Measurements from ENCODE around the gene LTB4R2. TPM values are rescaled to one million over a fixed set of nuclear protein-coding genes. Genes with fewer than 3 reads are reported as not detected.

Gene LTB4R2, protein sequence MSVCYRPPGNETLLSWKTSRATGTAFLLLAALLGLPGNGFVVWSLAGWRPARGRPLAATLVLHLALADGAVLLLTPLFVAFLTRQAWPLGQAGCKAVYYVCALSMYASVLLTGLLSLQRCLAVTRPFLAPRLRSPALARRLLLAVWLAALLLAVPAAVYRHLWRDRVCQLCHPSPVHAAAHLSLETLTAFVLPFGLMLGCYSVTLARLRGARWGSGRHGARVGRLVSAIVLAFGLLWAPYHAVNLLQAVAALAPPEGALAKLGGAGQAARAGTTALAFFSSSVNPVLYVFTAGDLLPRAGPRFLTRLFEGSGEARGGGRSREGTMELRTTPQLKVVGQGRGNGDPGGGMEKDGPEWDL
- total RNA-seq = 1.3 and 3.1 TPM in 2 replicates

DNA sequence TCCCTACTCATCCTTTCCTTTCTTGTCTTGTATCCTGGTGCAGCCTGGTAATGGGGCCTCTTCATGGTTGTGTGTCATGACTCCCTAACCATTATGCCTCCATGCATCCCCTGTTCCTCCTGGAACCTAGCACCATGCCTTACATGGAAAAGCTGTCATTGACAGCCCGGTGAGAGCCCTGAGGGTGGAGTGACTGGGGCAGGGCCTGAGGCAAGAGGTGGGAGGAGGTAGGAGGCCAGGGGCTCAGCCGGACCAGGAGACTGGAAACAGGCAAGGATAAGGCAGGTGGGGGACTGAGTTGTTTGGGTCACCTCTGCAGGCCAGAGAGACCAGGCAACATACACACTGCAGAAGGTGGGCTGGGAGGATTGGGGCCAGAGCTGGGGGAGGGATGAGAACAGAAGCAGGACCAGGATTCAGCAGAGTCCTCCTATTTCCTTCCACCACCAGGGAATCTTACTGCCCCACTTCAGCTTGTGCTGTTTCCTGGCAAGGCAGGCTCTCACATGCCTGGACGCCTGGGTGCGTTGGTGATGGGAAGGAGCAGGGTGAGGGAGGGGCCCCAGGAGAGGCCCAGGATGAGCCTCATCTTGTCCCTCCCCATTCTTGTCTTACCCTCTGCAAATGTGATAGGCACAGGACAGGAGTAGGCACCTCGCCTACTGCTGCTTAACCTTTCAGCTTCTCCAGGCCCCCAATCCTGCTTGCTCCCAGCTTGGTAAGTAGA, at the start of gene LTB4R2:
Gene LTB4R2 (plus strand): TSS at position 603 of the 727 bp plus-strand sequence. CDS start 525 bp downstream, outside the sequence.

DNA sequence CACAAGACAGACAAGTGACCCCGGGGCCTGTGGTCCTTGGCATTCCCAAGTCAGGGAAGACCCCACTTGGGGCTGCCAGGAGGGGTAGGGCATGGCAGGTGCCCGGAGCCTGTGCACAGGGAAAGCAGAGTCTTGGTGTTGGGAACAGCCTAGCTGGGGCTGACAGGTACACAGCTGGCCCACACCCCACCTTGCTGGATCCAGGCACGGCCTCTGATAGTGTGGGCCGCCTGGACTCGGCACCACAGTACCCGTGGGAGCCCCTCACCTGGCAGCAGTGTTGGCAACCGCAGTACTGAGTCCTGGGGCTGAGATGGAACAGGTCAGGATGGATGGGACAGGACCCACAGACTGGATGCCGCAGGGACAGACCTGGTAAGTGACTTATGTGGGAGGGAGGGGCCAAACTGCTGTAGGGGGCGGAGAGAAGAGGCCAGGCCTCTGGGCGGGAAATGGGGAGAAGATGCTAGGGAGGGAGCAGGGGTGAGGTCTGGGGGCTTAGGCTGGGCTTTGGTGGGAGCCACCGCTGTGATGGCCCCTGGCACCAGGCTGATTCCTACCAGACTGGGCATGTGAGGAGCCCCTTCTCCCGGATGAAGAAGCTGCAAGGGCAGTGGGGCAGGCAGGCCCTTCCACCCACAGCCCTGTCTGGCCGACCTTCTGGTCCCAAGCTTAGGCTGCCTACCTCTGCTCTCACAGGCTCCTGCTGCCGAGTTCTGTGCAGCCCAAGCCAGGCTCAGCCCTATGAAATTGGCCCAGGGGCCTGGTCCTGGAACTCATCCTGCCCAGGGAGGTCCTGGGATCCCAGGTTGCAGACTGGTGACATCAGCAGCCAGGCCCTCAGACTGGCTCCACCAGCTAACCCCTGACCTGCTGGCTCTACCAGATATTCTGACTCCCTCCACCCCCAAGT, 46.9 kb upstream of the LTB4R2 start, which contains the start of gene TGM1:
Gene TGM1 (minus strand): TSS at position 357 of the 913 bp plus-strand sequence. CDS start 825 bp downstream, outside the sequence.

DNA sequence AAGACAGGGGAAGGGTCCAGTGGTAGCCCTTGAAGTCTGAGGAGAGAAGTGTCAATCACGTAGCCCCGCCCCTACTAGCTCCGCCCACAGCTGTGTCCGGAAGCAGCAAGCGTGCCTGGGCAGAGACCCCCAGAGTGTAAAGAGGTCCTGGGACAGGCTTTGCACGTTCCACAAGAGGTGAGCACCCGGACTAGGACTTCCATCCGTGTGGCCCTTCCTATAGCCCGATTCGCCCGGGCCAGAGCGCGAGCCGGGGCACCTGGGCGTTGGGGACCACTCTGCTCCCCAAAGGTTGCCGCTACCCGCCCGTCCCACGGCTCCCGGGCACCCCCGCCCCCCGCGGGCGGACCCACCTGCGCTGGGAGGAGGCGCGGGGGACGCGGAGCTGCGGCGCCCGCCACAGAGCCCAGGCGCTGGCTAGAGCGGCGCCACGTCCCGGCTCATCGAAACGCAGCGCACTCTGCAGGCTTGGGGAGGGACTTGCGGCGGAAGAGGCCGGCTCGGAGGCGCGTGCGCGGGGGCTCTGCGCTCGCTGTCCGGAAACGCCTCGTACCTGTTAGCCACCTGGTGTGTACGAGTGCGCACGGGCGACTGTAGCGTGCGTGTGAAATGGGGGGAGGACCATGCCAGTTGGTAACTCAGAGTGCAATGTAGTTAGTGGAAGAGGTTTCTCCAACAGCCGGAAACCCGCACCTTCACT, 38.7 kb upstream of the LTB4R2 start, which contains the start of gene RABGGTA:
Gene RABGGTA (minus strand): TSS at position 464 of the 700 bp plus-strand sequence. CDS start 482 bp downstream, outside the sequence.

DNA sequence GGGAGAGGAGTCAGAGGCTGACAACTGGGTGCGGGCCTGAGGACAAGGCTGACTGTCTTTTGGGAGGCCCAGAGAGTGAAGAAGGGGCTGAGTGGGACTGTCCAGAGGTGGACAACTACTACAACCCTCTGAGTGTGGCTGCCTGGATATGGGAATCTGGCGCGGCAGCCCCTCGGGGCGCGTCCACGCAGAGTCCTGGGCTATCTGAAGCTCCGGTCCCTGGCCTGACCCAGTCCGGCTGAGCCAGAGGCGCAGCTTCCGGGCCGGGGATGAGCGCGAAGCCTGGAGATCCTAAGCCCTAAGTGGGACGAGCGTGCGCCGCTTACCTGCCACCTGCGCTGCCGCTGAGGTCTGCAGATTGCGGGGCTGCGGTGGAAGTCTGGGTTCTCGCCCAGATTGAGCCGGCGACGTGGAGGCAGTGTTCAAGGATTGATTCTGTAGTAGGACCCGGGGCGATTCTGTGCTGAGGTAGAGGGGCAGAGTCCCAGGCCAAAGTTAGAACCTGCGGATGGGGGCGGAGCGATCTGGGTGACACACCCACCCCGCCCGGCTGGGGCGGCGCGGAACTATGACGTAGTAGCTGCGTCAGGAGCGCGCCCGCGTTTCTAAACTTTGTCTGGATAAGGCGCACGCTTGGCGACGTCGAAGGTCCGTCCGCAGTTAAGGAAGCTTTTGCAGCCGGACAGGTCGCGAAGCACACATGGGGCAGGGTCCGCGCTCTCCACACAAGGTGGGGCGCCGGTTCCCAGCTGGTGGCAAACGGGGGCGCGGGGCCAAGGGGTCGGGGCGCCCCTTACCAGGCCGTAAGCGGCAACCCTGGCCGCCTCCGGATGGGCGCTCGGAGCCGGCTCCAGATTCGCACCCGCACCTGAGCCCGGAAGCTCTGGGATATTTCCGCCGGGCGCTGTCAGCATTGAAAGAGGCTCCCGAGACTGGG, 10.4 kb upstream of the LTB4R2 start, which contains the start of the genes DHRS1 and NOP9:
Gene DHRS1 (minus strand): TSS at position 526 of the 937 bp plus-strand sequence. CDS start 674 bp downstream, outside the sequence.
Gene NOP9 (plus strand): TSS at position 596 of the 937 bp plus-strand sequence. CDS start 105 bp downstream, at position 701.

DNA sequence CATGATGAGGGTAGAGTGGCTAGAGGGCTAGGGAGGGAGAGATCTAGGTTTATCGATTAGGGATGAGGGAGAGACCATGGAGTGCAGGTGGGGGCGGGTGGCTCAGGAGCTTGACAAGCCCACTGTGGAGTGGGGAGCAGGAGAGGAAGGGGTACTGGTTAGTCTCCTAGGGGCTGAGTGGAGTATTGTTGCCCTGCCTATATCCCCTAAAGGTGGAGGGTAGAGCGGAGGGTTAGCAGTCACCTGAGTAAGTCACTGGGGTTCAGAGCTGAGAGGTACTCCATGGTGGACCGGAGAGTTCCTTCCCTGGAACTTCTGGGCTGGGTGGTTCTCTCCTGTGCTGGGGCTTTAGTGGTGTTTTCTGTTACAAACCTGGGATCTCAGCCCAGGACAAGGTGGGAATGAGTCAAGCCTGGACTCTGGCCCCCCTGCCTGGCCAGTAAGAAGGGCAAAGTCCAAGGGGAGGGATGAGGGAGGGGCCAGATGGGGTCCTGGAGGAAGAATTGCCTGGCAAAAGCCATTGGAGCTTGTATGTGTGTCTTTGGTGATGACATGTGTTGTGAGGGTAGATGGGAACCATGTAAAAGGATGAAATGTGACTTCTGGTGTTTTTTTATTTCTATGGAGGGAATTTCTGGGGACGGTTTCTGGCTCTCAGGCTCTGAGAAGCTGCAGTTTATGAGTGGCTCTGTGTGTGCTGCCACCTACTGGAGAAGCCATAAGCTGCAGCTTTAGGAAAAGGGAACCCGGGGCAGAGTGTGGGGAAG, 2.2 kb upstream of the LTB4R2 start, which contains the start of gene CIDEB:
Gene CIDEB (minus strand): TSS at position 403 of the 767 bp plus-strand sequence. CDS start 119 bp downstream, at position 284.

DNA sequence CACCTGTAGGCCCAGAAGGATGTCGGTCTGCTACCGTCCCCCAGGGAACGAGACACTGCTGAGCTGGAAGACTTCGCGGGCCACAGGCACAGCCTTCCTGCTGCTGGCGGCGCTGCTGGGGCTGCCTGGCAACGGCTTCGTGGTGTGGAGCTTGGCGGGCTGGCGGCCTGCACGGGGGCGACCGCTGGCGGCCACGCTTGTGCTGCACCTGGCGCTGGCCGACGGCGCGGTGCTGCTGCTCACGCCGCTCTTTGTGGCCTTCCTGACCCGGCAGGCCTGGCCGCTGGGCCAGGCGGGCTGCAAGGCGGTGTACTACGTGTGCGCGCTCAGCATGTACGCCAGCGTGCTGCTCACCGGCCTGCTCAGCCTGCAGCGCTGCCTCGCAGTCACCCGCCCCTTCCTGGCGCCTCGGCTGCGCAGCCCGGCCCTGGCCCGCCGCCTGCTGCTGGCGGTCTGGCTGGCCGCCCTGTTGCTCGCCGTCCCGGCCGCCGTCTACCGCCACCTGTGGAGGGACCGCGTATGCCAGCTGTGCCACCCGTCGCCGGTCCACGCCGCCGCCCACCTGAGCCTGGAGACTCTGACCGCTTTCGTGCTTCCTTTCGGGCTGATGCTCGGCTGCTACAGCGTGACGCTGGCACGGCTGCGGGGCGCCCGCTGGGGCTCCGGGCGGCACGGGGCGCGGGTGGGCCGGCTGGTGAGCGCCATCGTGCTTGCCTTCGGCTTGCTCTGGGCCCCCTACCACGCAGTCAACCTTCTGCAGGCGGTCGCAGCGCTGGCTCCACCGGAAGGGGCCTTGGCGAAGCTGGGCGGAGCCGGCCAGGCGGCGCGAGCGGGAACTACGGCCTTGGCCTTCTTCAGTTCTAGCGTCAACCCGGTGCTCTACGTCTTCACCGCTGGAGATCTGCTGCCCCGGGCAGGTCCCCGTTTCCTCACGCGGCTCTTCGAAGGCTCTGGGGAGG, 985 bp downstream of the LTB4R2 start, which contains the start of gene LTB4R:
Gene LTB4R (plus strand): TSS at position 857 of the 959 bp plus-strand sequence. CDS start 4,150 bp downstream, outside the sequence.

DNA sequence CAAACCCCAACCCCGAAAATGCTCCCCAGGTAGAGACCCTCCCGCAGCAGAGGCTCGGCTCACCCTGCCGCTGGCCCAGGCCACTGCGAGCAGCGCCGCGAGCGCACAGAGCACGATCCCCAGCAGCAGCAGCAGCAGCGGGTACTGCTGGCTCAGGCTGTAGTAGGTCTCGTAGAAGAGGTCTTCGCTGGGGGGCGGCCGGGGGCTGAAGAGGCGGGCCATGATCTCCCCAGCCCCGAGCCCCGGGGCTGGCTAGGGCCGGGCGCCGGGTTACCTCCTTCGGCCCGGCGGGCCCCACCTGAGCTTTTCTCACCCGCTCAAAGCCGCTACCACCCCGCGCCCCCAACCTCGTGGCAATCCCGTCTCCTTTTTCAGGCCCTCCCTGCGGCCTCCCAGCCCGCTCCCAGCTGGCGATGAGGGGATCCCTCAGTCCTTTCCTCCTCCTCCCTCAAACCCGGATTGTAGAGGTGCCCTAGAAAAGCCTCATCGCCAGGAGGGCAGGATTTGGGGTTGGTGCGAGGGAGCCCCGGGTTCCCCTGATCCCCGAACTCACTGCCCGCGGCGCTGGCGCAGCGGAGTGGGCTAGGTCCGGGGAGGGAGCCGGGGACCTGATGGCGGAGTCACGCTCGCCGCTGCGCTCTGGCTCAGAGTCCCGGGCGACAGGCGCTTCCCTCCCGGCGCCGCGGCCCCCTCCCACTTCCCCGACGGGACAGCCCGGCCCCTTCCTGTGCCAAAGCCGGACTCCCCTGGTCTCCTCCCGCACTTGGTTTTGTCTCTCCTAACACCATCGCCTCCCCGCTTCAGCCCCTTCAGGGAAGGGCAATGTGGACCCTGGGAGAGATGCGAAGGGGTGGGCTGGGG, 24.7 kb downstream of the LTB4R2 start, which contains the start of gene ADCY4:
Gene ADCY4 (minus strand): TSS at position 641 of the 861 bp plus-strand sequence. CDS start 419 bp downstream, at position 222.

DNA sequence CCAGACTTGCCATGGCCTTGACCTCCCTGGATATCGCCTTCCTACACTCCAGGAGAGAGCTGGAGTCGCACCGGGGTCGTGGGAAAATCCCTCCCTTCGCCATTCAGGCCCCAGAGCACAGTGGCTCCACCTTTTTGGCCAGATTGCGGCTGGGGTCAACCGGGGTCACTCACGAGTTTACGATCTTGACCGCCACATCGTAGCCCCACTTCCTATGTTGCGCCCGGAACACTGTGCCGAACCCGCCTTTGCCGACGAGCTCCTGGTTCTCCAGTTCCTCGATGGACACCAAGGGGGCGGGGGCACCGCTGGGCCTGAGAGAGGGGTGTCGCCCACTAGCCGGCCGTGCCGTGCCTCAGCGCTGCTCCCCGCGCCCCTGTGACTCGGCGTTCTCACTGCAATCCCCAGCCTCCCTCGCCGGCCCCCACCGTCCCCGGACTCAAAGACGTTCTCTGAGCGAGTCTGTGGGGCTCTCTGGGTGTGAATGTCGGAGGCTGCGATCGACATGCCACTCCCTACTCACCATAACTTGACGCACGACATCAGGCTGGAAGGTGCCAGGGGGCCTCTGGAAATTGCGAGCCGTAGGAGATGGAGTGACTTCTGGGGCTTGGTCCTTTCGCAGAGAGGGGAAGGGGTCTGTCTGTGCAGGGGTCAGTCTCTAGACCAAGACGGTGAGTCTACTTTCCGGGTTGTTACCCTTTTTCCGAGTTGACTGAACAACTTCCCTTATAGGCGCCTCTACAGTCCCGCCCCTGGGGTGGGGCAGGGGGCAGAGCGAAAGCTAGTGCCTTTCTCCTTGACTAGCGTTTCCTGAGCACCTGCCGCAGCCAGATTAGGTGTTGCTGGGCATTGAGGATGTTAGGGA, 29.6 kb downstream of the LTB4R2 start, which contains the start of gene RIPK3:
Gene RIPK3 (minus strand): TSS at position 708 of the 868 bp plus-strand sequence. CDS start 165 bp downstream, at position 543.

Other genes starting within 250 kb of the LTB4R2 start
- gene CPNE6, start 238.6 kb upstream of the LTB4R2 start, total RNA-seq = not detected in 2 replicates
- 13.4 and 17.2 TPM in 2 replicates for gene PCK2, start 215.8 kb upstream of the LTB4R2 start, total RNA-seq
- 50.6 and 56.1 TPM in 2 replicates for gene DCAF11, start 195.4 kb upstream of the LTB4R2 start, total RNA-seq
- 0.56 and 0.77 TPM in 2 replicates for gene NRL, start 195.2 kb upstream of the LTB4R2 start, total RNA-seq
- gene FITM1, start 179.5 kb upstream of the LTB4R2 start, total RNA-seq = not detected in 2 replicates
- gene PSME1, start 173.9 kb upstream of the LTB4R2 start, total RNA-seq = 69.4 and 88.5 TPM in 2 replicates
- gene EMC9, start 168.5 kb upstream of the LTB4R2 start, total RNA-seq = 20.6 and 31.1 TPM in 2 replicates
- gene PSME2, start 163.5 kb upstream of the LTB4R2 start, total RNA-seq = 81.5 and 136 TPM in 2 replicates
- 22.6 and 28.8 TPM in 2 replicates for gene RNF31, start 162.6 kb upstream of the LTB4R2 start, total RNA-seq
- 55.5 and 58.9 TPM in 2 replicates for gene IRF9, start 148.9 kb upstream of the LTB4R2 start, total RNA-seq
- gene REC8, start 138.1 kb upstream of the LTB4R2 start, total RNA-seq = 0.56 and 0.77 TPM in 2 replicates
- 26.5 and 79.8 TPM in 2 replicates for gene IPO4, start 121.3 kb upstream of the LTB4R2 start, total RNA-seq
- gene TM9SF1, start 114.7 kb upstream of the LTB4R2 start, total RNA-seq = 78.4 and 80.1 TPM in 2 replicates
- gene TSSK4, start 104.4 kb upstream of the LTB4R2 start, total RNA-seq = under 0.01 TPM in 1 of 2 replicates, not detected in the other
- 23.4 and 25.1 TPM in 2 replicates for gene CHMP4A, start 96.7 kb upstream of the LTB4R2 start, total RNA-seq
- gene MDP1, start 94.1 kb upstream of the LTB4R2 start, total RNA-seq = 15.9 and 18.0 TPM in 2 replicates
- gene NEDD8, start 77.8 kb upstream of the LTB4R2 start, total RNA-seq = 142 and 224 TPM in 2 replicates
- 63.6 and 103 TPM in 2 replicates for gene GMPR2, start 77.2 kb upstream of the LTB4R2 start, total RNA-seq
- 48.3 and 58.3 TPM in 2 replicates for gene TINF2, start 67.5 kb upstream of the LTB4R2 start, total RNA-seq
- 0.19 and 0.85 TPM in 2 replicates for gene TGM1, start 47.0 kb upstream of the LTB4R2 start, total RNA-seq
- gene RABGGTA, start 38.5 kb upstream of the LTB4R2 start, total RNA-seq = 24.0 and 28.0 TPM in 2 replicates
- 9.0 and 9.9 TPM in 2 replicates for gene DHRS1, start 10.4 kb upstream of the LTB4R2 start, total RNA-seq
- 19.7 and 34.7 TPM in 2 replicates for gene NOP9, start 10.3 kb upstream of the LTB4R2 start, total RNA-seq
- gene CIDEB, start 2.2 kb upstream of the LTB4R2 start, total RNA-seq = 1.5 and 1.7 TPM in 2 replicates
- gene LTB4R, start 1.4 kb downstream of the LTB4R2 start, total RNA-seq = 1.5 and 1.7 TPM in 2 replicates
- 5.6 and 15.5 TPM in 2 replicates for gene ADCY4, start 24.9 kb downstream of the LTB4R2 start, total RNA-seq
- 0.19 and 0.56 TPM in 2 replicates for gene RIPK3, start 29.9 kb downstream of the LTB4R2 start, total RNA-seq
- 30.3 and 71.0 TPM in 2 replicates for gene NFATC4, start 58.0 kb downstream of the LTB4R2 start, total RNA-seq
- 3.5 and 6.8 TPM in 2 replicates for gene NYNRIN, start 88.9 kb downstream of the LTB4R2 start, total RNA-seq
- 1.5 and 5.9 TPM in 2 replicates for gene CBLN3, start 119.5 kb downstream of the LTB4R2 start, total RNA-seq
- gene KHNYN, start 119.8 kb downstream of the LTB4R2 start, total RNA-seq = 45.6 and 53.8 TPM in 2 replicates
- gene SDR39U1, start 132.6 kb downstream of the LTB4R2 start, total RNA-seq = 8.2 and 10.4 TPM in 2 replicates
- gene CMA1, start 198.1 kb downstream of the LTB4R2 start, total RNA-seq = not detected in 2 replicates

Measured in regular cardiac myocyte (primary cell).